Thyroid gland (tissue), 4 donors: ENCODE results near the gene C9orf78.

Experiments used
- CTCF ChIP-seq, 6 experiments: fragments of 200-600 bp in 3 of 6; fragments of 450-650 bp in 3 of 6; sonication (generic) in 3 of 6; IDR thresholded peaks; one replicate each; pipeline ENCODE4 v1.5.1; 2016 to 2019; ENCODE audit warnings: antibody characterized with exemption in 6 of 6, mild to moderate bottlenecking in 2 of 6, inconsistent platforms in 1 of 6, moderate library complexity in 1 of 6
- POLR2A ChIP-seq, 2 donors: fragments of 450-650 bp; IDR thresholded peaks; one replicate each; pipeline ENCODE4 v1.6.1; 2017; ENCODE audit warnings: antibody characterized with exemption in 2 of 2, mild to moderate bottlenecking in 2 of 2, moderate library complexity in 1 of 2

- no peak for TF ChIP-seq CTCF (IDR thresholded peaks at IDR 0.05)
- TF ChIP-seq POLR2A (IDR thresholded peaks at IDR 0.05) = peak in 1 of 2 donors; percentile 80
Measured at GRCh38 chr9:129884220-129885017, 49.3 kb upstream of the C9orf78 start.
